ENCODE results near the gene ZIC1.

Gene ZIC1

DNA sequence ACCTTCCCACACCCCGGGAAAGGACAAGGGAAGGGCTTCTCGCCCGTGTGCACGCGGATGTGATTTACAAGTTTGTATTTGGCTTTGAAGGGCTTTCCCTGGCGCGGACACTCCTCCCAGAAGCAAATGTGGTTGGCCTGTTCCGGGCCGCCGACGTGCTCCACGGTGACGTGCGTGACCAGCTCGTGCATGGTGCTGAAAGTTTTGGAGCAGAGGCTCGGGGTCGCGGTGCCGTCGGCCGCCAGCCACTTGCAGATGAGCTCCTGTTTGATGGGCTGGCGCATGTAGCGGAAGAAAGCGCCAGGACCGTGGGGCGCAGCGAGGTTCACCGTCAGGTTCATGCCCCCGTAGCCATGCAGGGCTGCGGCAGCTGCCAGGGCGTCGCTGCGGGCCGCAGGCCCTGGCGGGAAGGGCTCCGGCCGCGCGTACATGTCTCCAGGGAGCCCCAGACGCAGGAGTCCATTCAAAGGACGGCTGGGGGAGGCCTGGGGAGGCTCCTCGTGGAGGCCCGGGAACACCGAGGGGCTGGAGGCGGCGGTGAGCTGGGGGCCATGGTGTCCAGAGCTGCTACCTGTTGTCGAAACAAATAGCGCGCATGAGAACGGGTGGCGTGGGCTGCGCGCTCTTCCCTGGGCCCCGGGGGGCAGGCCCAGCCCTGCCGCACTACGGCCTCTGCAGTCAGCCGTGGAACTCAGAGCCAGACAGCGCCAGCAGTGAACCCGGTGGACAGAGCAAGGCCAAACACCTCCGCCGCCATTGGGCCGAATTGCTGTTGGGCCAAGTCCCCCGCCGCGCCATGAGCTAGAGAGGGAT, 13.1 kb upstream of the ZIC1 start:
- DNase-seq (ENCODE audit: low read depth): no peak

DNA sequence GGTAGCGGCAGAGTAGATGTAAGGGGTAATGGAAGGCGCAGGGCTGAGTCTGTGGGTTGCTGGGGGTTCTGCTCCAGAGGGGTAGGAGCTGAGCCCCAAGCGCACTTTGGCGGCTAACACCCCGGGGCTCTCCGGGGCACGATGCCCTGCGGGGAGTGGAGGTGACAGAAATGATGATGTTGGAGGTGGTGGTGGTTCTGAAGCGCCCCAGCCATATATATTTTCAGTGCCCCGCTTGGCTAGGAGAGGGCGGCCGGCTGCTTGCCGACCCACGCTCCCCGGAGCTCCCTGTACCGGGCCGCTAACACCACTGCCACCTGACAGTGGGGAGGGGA, 12.5 kb upstream of the ZIC1 start:
- DNase-seq (ENCODE audit: low read depth): no peak

GRCh38 chr3:147397155-147397874, 11.8 kb upstream of the ZIC1 start:
- no peak for DNase-seq (ENCODE audit: low read depth)

- no peak for DNase-seq (ENCODE audit: low read depth)
Observed at GRCh38 chr3:147397875-147398812, 11.0 kb upstream of the ZIC1 start.

GRCh38 chr3:147398813-147399534, 10.2 kb upstream of the ZIC1 start:
- no peak for DNase-seq (ENCODE audit: low read depth)

GRCh38 chr3:147400111-147400510, 9.1 kb upstream of the ZIC1 start:
- DNase-seq (ENCODE audit: low read depth): no peak

GRCh38 chr3:147400999-147401398, 8.2 kb upstream of the ZIC1 start:
- no peak for DNase-seq (ENCODE audit: low read depth)

DNA sequence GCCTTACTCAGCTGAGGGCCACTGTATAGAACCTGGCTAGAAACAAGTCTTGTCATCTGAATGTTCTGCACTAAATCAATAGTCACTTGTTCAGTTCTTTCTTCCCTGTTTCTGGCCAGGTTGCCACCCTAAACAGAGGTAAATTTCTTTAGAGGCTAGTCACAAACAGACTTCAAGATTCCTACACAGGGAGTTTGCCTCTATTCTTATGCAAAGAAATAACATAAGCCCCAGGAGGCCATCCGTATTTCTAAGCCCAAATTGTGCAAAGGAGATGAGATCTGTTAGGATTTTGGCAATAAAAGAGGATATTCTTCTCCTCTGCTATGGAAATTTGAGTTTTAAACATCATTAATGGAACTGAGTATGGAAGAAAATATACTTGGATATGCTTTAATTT, 7.7 kb upstream of the ZIC1 start:
- DNase-seq (ENCODE audit: low read depth): no peak

GRCh38 chr3:147402159-147402558, 7.0 kb upstream of the ZIC1 start:
- DNase-seq (ENCODE audit: low read depth): no peak

- DNase-seq (ENCODE audit: low read depth): no peak
Observed at GRCh38 chr3:147403511-147403910, 5.7 kb upstream of the ZIC1 start.

GRCh38 chr3:147404000-147404799, 5.0 kb upstream of the ZIC1 start:
- no peak for DNase-seq (ENCODE audit: low read depth)

DNA sequence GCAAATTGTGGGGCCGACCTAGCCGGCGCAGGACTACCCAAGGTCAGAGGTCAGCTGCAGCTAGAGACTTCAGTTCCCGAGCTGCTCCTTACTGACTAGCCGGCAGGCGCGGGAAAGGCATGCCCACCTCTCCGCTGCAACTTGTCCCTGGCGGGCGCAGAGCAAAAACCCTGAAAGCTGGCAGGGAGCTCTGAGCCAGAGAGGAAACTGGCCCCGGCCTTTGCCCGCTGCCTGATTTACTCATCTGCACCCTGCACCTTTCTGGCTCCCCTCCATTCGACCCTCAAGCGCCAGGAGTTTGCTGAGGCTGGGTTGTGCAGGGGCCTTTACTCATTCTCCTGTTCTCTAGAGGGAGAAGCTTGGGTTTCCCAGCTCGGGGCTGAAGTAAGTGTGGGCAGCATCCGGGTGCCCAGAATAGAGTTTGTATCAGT, 4.3 kb upstream of the ZIC1 start:
- no peak for DNase-seq (ENCODE audit: low read depth)

DNA sequence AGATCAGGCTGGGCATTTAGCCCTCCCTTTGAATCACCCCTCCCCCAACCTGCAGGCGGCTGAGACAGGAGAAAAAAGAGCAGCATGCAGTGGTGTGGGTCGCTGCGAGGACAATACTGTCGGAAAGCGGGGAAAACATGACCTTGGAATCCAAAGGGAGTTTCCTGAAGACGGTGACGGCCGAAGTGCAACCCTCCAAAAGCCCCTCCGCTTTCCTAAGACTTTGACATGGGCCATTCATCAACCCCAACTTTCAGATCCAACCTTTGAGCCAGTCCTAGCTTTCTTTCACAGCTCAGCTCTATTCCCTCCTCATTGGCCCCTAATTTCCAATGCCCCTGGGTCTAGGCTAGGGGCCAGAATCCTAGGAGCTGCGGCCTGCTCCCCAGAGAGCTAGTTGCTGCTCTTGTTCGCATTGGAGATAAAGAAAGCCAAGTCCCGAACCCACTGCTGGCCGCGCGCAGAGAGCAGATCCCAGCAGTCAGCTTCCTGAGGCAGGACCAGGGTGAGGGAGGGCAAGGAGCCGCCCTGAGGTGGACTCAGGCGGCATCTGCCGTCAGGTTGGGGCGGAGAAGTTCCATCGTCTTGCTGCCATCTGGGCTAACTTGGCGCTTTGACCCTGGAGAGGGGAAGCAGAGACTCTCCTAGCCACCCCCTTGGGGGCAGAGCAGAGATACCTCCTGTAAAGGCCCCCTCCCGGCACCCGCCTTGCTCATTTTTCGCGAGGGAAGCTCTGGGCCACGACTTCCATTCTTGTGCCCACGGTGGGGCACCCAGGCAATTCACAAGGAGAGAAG, 3.7 kb upstream of the ZIC1 start:
- DNase-seq (ENCODE audit: low read depth): no peak

DNA sequence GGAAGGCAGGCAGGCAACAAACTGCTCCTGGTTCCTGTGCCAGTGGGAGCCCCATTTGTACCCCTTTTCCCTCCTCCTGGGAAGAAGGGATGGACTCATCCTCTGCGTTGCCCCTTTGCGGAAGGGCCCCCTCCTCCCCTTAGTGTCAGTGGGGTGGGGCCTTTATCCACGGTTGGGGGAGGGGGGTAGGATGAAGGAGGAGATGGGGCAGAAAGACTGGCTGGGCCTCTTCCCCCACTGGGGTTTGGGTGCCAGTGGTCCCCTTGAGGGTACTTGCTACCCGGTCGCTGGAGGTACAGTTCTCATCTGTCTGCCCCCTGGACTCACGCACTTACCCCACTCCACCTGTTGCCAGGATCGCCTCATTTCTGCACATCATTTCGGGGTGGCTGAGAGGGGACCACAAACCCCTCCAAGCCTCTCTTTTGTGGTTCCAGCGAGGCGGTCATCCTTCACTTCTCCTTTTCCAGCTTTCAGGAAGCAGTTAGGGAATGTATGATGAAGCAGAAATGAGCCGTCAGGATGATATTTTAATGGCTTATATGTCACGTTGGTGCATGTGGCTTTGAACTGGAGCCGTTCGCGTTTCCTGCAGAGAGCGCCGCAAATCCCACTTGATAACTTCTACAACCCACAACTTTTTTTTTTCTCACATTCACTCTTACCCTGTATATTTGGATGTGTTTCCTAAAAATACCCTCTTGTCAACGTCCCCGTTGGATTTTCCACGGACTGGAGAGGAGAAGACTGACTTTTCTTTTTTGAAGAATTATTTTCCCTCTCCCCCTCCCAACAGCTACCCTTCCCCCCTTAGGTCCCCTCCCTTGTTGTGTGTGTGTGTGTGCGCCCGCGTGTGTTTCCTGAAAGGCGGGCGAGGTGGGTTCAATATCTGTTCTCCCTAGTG, 2.9 kb upstream of the ZIC1 start, which contains the start of gene ZIC4:
Gene ZIC4, minus strand, starts transcription at position 516 of the 904 bp plus-strand sequence. CDS start 3,746 bp downstream, outside the sequence.
- DNase-seq (ENCODE audit: low read depth): no peak

DNA sequence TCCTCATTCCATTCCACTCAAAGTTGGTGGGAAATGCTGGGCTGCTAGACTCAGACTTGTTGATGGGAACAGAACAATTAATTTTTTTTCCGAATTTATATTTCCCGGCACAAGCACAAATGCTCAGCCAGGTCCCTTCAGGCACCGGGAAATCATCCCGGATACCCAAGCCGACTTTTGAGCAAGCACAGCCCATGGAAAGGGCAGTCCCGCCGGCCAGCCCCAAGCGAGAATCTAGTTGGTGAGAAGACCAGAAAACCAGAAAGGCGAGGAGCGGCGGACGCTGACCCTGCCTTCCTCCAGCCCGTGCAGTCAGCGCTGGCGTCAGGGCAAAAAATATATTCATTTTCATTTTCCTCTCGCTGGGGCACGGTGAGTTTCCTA, 2.1 kb upstream of the ZIC1 start:
- no peak for DNase-seq (ENCODE audit: low read depth)

DNA sequence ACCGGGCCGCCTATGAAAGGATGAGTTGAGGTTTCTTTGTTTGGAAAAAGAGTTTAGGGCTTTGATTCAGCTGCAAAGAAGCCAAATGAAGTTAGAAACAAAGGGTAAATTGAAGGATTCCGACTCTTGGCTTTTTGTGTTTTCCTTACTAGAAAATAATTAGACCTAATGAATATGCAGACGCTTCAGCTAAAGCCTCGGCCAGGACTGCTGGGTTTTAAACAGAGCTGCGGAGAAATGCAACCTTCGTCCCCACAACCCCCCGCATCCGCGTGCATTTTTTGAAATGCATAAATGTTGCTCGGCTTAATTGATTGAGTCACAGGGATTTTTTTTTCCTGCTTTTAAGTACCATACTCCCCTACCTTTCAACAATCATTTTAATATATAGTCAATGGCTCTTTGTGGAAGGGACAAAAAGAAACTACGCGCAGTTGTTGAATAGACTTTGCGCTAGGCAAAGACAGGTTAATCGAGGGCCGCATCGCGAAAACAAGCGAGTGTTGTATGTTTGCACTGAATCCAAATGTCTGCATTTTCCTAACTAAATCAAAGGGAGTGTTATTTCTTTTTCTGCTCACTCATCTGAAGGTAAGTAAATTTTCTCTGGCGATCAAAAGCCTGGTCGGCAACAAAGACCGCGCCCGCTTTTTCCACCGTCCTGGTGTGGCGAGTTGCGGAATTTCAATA, 1.5 kb upstream of the ZIC1 start:
- no peak for DNase-seq (ENCODE audit: low read depth)

- no peak for DNase-seq (ENCODE audit: low read depth)
Observed at GRCh38 chr3:147408188-147409100, 721 bp upstream of the ZIC1 start.
